ENCODE results near the gene BOLA1.
"Not testable (repeated sequence)": the region's sequence is repeated elsewhere in the genome, so short reads cannot be mapped to it uniquely, and the experiment has no call there.

BOLA1 gene

GRCh38 chr1:149899460-149900284 is at the start of gene BOLA1:
Gene BOLA1, plus strand, starts transcription at chr1:149899568. Its CDS starts 492 bp downstream, at chr1:149900060.
- DNase-seq = peak; percentile 92

- peak; percentile 42 for DNase-seq
Observed at GRCh38 chr1:149849947-149850360, 49.4 kb upstream of the BOLA1 start.

- not testable (repeated sequence) for DNase-seq
Observed at GRCh38 chr1:149850732-149851345, 48.5 kb upstream of the BOLA1 start.

GRCh38 chr1:149851585-149852213 is 47.7 kb upstream of the BOLA1 start:
- DNase-seq = not testable (repeated sequence)

GRCh38 chr1:149852263-149852662 is 47.1 kb upstream of the BOLA1 start:
- not testable (repeated sequence) for DNase-seq

- DNase-seq = not testable (repeated sequence)
Observed at GRCh38 chr1:149860271-149860670, 39.1 kb upstream of the BOLA1 start.

- DNase-seq = not testable (repeated sequence)
Observed at GRCh38 chr1:149860684-149861496, 38.5 kb upstream of the BOLA1 start.

- DNase-seq = not testable (repeated sequence)
Observed at GRCh38 chr1:149861497-149862054, 37.8 kb upstream of the BOLA1 start.

- DNase-seq = not testable (repeated sequence)
Observed at GRCh38 chr1:149866887-149867286, 32.5 kb upstream of the BOLA1 start.

GRCh38 chr1:149873060-149873459 is 26.3 kb upstream of the BOLA1 start:
- DNase-seq = not testable (repeated sequence)

- no peak for DNase-seq
Observed at GRCh38 chr1:149877211-149877946, 22.0 kb upstream of the BOLA1 start.

GRCh38 chr1:149879556-149879955 is 19.8 kb upstream of the BOLA1 start:
- no peak for DNase-seq

- no peak for DNase-seq
Observed at GRCh38 chr1:149881876-149882275, 17.5 kb upstream of the BOLA1 start.

- DNase-seq = no peak
Observed at GRCh38 chr1:149883598-149884247, 15.6 kb upstream of the BOLA1 start.

GRCh38 chr1:149884433-149885338 is 14.7 kb upstream of the BOLA1 start:
- peak; percentile 54 for DNase-seq

GRCh38 chr1:149885339-149886120 is 13.8 kb upstream of the BOLA1 start:
- DNase-seq = peak; percentile 87

GRCh38 chr1:149886121-149886395 is 13.3 kb upstream of the BOLA1 start:
- not testable (repeated sequence) for DNase-seq

GRCh38 chr1:149886396-149887195 is 12.8 kb upstream of the BOLA1 start:
- peak; percentile 97 for DNase-seq

GRCh38 chr1:149887196-149887455 is 12.2 kb upstream of the BOLA1 start:
- DNase-seq = not testable (repeated sequence)

Data from activated CD4-positive, alpha-beta T cell treated with anti-CD3 and anti-CD28 coated beads, Interleukin-10, Interleukin-2, amounts not matched to agents 100 ng/mL and 50 ng/mL, durations not matched to agents 16 hours and 8 hours (primary cell).